Jurkat, Clone E6-1 (cell line): ENCODE results near the gene NFS1.
"Not testable (repeated sequence)": the region's sequence is repeated elsewhere in the genome, so short reads cannot be mapped to it uniquely, and the experiment has no call there.

ENCODE experiments used
- DNase-seq: peaks from one replicate; pipeline ENCODE4 v3.0.0-alpha.2; 2011; ENCODE audit warnings: low read depth, low spot score
- H3K4me3 ChIP-seq: 2 replicates; pipeline ENCODE4 v1.5.1; 2011; ENCODE audit warnings: mild to moderate bottlenecking, low read length, control low read depth, moderate library complexity

The NFS1 gene

DNA sequence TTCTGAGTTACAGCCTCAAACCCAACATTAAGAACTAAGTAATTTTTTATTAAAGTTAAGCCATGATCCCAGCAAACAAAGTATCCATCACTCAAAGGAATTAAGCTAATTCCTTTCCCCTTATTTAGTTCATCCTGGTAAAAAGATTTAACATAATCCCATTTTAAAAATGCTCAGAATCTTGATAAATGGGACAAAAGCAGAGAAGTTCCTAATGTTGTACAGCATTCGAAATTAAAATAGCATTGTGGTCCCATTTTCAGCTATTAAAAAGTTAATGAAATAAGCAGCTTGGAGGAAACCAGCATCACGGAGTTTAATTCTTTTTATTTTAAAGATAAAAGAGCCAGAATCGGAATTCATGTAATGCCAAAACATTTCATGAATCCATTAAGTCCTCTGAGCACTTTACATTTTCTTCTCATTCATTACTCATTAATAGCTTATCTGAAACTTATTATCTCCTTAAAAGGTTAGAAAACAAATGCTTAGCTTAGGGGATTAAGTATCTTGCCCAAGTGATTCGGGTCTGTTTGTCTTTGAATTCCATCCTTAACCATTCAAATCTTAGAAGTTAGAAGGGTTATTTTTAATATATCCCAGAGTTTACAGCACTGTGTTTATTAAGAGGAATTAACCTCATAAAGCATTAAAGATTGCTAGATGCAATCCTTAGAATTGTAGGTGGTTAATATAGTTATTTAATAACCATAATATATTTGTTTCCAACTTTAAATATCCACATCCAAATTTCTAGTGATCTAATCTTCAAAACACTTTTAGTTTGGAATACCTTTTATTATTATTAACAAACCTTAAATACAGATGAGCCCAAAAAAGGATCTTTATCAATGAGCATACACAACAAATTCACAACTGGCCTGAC lies 31.7 kb upstream of the NFS1 start:
- DNase-seq, result no peak
- H3K4me3 ChIP-seq, result no peak overlapping the region

DNA sequence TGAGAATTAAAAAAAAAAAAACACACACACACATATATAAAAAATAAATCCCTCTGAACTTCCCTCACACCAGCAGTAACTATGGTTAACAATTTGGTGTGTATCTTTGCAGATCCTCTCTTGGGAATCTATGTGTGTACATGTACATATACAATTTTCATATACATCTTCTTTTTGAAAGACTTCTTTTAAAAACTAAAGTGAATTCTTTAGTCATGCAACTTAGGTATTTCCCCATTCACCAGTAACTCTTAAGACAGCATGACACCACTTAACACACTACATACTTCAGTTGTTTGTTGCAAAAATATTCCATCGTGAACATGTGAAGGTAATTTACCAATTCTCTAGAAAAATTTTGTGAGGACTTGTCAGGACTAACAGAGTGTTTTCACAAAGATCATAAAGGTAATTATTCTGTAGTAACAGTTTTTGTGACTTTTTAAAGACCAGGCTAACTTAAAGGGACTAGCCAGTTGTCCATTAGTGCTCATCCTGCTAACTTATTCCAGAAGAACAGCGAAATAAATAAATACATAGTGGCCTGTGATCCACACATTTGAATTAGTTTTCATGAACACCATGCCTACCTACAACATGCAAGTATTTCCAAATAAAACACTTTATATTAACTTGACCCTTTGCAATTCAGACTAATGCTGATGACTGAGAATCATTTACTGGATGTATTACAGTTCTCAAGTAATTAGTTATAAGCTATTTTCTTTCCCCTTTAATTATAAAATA lies 30.9 kb upstream of the NFS1 start:
- no peak overlapping the region for H3K4me3 ChIP-seq
- DNase-seq, result no peak

DNA sequence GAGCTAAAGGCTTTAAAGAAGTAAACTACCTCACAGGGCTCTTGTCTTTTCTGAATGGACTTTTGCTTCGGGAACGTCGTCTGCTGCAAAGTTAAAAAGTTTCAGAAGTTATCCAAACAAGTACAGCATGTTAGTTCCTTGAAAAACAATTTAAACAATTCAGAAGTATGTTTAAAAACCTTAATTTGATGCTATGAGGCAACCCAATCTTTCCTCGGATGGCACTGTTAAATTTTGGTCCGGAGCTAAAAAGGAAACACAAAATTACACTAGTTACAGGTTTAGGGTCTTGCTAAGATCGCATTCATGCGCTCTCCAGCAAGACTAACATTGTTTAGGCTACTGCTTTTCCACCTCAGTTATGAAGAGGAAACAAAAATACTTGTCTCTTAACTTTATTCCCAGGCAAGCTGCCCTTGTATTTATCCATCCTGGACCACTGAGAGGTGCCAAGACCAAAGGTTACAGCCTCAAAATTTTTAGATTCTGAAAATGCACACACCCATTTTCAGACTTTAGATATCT lies 30.2 kb upstream of the NFS1 start:
- no peak for DNase-seq
- H3K4me3 ChIP-seq, result no peak overlapping the region

DNA sequence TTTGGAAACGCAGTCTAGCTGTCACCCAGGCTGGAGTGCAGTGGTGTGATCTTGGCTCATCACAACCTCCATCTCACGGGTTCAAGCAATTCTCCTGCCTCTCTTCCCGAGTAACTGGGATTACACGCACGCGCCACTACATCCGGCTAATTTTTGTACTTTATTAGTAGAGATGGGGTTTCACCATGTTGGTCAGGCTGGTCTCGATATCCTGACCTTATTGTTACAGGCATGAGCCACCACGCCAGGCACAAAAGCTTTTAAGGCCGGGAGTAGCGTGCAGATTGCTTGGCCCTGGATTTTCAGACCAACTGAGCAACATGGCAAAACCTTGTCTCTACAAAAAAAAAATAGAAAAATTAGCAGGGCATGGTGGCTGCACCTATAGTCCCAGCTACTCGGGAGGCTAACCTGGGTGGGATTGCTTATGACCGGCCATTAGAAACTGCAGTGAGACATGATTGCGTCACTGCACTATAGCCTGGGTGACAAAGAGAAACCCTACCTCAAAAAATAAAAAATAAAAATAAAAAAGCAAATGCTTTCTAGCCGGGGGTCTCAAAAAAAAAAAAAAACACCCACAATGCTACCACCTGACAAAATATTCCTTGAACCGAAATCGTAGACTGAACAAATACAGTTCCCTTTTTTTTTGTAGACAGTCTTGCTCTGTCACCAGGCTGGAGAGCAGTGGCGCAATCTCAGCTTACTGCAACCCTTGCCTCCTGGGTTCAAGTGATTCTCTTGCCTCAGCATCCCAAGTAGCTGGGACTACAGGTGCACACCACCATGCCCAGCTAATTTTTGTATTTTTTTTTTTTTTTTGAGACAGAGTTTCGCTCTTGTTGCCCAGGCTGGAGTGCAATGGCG lies 27.9 kb upstream of the NFS1 start:
- no peak overlapping the region for H3K4me3 ChIP-seq
- no peak for DNase-seq

DNA sequence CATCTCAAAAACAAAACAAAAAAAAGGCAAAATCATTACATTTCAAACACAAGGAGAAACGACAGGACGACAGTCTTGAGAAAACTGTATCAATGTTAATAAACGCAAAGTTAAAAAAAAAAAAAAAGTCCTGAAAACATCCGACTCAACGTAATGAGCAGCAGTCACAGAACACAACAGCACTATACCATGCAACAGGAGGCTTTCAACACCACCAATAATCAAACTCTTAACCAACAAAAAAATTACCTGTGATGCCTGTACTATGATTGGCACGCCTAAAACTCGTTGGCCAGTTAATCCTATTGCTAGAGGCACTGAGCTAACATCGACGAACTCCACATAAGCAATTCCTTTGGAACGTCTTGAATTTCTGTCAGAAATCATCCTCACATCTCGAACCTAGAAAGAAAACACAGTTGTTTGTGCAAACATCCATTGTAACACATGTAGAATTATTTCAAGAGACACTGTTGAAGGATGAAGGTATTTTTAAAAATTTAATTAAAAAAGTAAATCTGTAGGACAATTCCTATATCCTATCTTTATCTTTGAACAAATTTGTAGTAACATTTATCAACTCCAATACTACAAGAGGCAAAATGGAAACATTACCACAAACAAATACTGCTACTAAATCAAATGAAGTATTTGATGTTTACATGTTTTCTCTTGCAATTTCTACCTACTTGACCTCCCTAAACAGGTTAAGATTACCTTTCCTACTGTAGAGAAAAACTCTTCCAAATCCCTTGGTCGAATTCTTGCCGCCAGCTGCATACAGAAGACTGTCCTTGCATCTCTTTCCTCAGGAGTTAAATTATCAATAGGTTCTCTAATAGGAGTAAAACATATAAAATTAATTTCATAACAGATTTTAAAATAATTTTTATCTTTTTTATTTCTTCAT lies 25.4 kb upstream of the NFS1 start:
- no peak for DNase-seq
- H3K4me3 ChIP-seq, result no peak overlapping the region

DNA sequence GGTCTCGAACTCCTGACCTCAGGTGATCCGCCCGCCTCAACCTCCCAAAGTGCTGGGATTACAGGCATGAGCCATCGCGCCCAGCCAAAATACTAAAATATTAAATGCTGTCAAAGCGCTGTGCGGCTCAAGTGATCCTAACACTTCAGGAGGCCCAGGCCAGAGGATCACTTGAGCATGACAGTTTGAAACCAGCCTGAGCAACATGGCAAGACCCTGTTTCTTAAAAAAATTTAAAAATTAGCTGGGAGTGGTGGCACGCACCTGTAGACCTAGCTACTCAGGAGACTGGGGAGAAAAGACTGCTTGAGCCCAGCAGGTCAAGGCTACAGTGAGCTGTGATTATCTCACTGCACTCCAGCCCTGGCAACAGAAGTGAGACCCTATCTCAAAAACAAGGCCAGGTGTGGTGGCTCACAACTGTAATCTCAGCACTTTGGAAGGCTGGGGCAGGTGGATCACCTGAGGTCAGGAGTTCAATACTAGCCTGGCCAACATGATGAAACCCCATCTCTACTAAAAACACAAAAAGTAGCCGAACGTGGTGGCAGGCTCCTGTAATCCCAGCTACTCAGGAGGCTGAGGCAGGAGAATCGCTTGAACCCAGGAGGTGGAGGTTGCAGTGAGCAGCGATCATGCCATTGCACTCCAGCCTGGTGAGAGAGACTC lies 24.6 kb upstream of the NFS1 start:
- H3K4me3 ChIP-seq, DNase-seq: not testable (repeated sequence)

DNA sequence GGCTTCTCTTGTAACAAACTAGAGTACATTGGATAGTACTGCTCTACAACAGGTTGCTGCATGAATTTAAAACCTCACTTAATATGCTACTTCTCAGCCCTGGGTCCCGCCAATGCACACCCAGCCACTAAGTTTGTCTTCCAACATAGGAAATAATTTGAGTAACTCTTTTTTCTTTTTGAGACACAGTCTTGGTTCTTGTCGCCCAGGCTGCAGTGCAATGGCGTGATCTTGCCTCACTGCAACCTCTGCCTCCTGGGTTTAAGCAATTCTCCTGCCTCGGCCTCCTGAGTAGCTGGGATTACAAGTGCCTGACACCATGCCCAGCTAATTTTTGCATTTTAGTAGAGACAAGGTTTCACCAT lies 24.1 kb upstream of the NFS1 start:
- not testable (repeated sequence) for H3K4me3 ChIP-seq, DNase-seq

DNA sequence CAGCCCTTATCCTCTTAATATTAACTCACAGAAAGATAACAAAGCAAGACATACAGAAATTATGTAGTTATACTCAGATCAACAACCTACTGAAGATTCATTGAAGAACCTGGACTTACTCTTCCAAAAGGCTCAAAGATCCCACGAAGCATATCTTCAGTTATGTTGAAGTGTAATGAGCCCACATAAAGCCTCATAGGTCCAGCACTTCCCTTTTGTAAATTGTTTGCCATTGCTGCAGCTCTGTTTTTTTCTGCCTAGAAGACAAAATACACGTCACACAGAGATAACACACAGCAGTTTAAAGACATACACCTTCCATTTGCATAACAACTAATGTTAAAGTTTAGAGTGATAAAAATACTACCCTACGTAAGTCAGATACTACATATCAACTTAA lies 22.5 kb upstream of the NFS1 start:
- no peak overlapping the region for H3K4me3 ChIP-seq
- no peak for DNase-seq

DNA sequence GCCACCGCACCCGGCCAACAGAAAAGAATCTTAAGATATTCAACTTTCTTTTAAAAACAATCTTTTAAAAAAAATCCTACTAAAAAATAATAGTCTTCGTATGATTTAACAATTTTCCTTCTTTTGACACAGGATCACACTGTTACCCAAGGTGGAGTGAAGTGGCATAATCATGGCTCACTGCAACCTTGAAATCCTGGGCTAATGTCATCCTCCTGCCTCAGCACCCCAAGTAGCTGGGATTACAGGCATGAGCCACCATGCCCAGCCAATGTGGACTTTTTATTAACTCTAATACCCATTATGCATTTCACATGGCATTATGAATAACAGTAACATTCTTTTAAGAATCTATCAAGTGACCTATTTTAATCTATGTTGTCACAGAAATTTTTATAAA lies 22.1 kb upstream of the NFS1 start:
- H3K4me3 ChIP-seq, result no peak overlapping the region
- DNase-seq, result no peak

DNA sequence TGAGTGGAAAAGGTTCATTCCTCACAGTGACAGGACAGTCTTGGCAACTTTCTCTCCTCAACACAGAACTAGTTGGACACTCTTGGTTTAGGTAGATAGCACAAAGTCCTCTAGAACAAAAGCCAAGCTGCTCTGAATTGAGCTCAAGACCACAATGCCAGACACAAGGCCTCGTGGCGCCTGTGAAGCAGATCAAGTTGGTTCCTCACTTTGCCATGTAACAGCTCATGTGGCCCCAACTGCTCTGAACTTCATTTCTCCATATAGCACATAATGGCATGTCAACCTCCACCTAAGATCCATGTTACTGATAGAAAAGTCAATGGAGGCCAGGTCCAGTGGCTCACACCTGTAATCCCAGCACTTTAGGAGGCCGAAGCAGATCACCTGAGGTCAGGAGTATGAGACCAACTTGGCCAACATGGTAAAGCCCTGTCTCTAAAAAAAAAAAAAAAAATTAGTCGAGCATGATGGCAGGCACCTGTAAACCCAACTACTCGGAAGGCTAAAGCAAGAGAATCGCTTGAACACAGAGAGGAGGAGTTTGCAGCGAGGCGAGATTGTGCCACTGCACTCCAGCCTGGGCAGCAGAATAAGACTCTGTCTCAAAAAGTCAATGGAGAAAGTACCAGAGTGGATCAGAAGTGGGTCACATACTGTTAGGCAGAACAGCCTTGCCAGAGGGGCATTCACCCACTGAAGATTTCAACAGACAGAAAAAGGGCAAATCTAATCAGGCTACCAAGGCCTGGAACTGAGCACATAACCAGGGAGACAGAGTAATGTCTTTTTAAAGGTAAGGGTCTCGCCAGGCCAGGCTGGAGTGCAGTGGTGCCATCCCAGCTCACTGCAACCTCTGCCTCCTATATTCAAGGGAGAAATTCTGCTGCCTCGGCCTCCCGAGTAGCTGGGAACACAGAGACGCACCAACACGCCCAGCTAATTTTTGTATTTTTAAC lies 21.3 kb upstream of the NFS1 start:
- H3K4me3 ChIP-seq, result no peak overlapping the region
- no peak for DNase-seq

DNA sequence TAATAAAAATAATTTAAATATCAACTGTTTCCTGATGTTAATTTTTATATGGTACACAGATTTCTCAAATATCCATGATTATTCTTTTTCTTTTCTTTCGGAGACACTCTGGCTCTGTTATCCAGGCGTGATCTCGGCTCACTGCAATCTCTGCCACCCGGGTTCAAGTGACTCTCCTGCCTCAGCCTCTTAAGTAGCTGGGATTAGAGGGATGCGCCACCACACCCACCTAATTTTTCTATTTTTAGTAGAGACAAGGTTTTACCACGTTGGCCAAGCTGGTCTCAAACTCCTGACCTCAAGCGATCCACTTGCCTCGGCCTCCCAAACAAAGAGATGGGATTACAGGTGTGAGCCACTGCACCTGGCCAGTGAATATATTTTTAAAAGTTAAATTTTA lies 20.6 kb upstream of the NFS1 start:
- H3K4me3 ChIP-seq, result no peak overlapping the region
- no peak for DNase-seq

DNA sequence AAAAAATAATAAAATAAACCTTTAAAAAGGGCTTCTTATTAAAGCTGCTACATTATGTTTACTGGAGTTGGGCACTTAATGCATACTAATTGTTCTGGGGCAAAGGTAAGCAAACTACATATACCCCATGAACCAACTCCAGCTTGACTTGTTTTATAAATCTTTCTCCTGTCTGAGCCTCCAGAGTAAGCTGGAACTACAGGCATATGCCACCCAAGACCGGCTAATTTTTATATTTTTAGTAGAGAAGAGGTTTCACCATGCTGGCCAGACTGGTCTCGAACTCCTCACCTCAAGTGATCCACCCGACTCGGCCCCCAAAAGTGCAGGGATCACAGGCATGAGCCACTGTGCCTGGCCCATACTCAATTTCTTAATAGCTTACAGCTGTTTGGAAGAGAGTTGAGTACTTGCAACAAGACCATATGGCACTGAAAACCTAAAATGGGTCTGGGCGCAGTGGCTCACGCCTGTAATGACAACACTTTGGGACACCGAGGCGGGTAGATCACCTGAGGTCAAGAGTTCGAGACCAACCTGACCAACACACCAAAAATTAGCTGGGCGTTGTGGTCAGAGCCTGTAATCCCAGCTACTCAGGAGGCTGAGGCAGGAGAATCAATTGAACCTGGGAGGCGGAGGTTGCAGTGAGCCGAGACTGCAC lies 20.0 kb upstream of the NFS1 start:
- H3K4me3 ChIP-seq, result no peak overlapping the region
- no peak for DNase-seq

DNA sequence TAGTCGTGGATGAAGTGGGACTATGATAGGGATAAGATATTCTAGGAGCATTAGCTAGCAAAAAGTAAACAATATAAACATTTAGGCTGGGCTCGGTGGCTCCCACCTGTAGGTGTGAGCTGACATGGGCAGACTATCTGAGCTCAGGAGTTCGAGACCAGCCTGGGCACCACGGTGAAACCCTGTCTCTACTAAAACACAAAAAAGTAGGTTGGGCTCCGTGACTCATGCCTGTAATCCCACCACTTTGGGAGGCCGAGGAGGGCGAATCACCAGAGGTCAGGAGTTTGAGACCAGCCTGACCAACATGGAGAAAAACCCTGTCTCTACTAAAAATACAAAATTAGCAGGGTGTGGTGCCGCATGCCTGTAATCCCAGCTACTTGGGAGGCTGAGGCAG lies 19.2 kb upstream of the NFS1 start:
- H3K4me3 ChIP-seq, DNase-seq: not testable (repeated sequence)

DNA sequence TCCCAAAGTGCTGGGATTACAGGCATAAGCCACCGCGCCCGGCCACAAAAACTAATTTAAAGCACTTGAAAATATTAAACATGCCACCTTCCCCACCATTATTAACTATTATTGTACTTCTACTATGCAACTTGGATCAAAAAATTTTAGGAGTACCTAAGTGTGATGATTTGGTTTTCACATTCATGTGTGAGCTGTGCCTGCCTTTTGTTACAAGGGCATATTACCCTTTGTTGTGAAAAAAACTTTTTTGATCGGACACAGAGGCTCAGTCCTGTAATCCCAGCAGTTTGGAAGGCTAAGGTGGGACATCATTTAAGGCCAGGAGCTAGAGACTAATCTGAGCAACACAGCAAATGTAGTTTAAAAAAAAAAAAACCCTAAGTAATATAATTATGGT lies 17.2 kb upstream of the NFS1 start:
- DNase-seq, result no peak
- no peak overlapping the region for H3K4me3 ChIP-seq

DNA sequence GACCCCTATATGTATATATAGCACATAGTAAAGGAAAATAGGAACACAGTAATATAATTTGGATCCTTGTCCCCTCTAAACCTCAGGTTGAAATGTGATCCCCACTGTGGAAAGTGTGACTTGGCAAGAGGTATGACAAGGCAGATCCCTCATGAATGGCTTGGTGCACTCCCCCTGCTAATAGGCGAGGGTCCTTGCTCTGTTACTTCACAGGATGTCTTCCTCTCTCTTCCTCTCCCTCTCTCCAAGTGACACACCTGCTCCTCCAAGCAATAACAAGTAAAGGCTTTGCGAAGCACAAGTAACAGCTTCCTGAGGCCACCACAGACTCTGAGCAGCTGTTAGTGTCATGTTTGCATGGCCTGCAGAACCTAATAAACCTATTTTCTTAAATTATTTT lies 16.5 kb upstream of the NFS1 start:
- no peak for DNase-seq
- H3K4me3 ChIP-seq, result no peak overlapping the region

DNA sequence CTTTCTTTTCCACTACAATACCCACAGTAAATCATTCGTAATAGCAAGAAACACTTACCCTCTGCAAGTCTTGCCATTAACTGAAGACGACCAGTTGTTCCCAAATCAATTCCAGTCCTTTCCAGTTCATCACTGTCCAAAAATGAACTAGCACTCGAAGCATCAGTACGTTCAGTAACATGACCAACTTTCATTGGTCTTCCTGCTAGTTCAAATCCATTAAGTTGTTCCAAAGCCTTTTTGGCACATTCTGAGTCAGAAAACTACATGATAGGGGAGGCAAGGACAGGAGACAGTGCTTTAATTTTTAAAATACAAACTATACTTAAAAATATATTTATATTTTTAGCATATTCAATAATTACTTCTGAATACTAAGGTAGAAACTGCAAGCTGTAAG lies 15.0 kb upstream of the NFS1 start:
- H3K4me3 ChIP-seq, result no peak overlapping the region
- DNase-seq, result no peak
